ENCODE results near the gene GMCL1.

GMCL1 gene

GRCh38 chr2:69811018-69811417, 18.4 kb upstream of the GMCL1 start:
- no peak for TF ChIP-seq ZFX (IDR thresholded peaks at IDR 0.05; ENCODE audit: borderline replicate concordance)
- no peak for TF ChIP-seq CTCF (IDR thresholded peaks at IDR 0.05)
- H3K27ac ChIP-seq, result no peak overlapping the region

GRCh38 chr2:69811591-69811990, 17.9 kb upstream of the GMCL1 start:
- no peak overlapping the region for H3K27ac ChIP-seq
- no peak for TF ChIP-seq CTCF (IDR thresholded peaks at IDR 0.05)
- no peak for TF ChIP-seq ZFX (IDR thresholded peaks at IDR 0.05; ENCODE audit: borderline replicate concordance)

GRCh38 chr2:69815717-69816116, 13.7 kb upstream of the GMCL1 start:
- TF ChIP-seq ZFX (IDR thresholded peaks at IDR 0.05; ENCODE audit: borderline replicate concordance), result no peak
- no peak for TF ChIP-seq CTCF (IDR thresholded peaks at IDR 0.05)
- H3K27ac ChIP-seq, result peak overlapping the region; percentile 23

GRCh38 chr2:69816923-69817542, 12.4 kb upstream of the GMCL1 start:
- no peak for TF ChIP-seq ZFX (IDR thresholded peaks at IDR 0.05; ENCODE audit: borderline replicate concordance)
- TF ChIP-seq CTCF (IDR thresholded peaks at IDR 0.05), result peak; percentile 90

GRCh38 chr2:69817729-69818501, 11.5 kb upstream of the GMCL1 start:
- TF ChIP-seq ZFX (IDR thresholded peaks at IDR 0.05; ENCODE audit: borderline replicate concordance) (no peak), CTCF (IDR thresholded peaks at IDR 0.05) (no peak)
- H3K27ac ChIP-seq, result no peak overlapping the region

More at GRCh38 chr2:69816923-69817542, 12.4 kb upstream of the GMCL1 start:
- H3K27ac ChIP-seq, result no peak overlapping the region

GRCh38 chr2:69827796-69828540, 1.5 kb upstream of the GMCL1 start:
- H3K27ac ChIP-seq, result peak overlapping the region; percentile 80
- TF ChIP-seq CTCF (IDR thresholded peaks at IDR 0.05), result no peak

- H3K27ac ChIP-seq, result peak overlapping the region; percentile 80
- TF ChIP-seq ZFX (IDR thresholded peaks at IDR 0.05; ENCODE audit: borderline replicate concordance), result no peak
- no peak for TF ChIP-seq CTCF (IDR thresholded peaks at IDR 0.05)
These were observed 563 bp upstream of the GMCL1 start for GRCh38 chr2:69828938-69829255.
